Liver (tissue), 3 donors: ENCODE results near the gene SUSD4.

Experiments used
- EGR1 ChIP-seq, 2 donors: IDR thresholded peaks; 2 replicates each; pipeline ENCODE4 v1.6.1; 2016 to 2018; ENCODE audit warnings: antibody characterized with exemption in 2 of 2, low read depth in 2 of 2
- GABPA ChIP-seq, 2 donors: IDR thresholded peaks in 1 of 2; conservative IDR thresholded peaks in 1 of 2; 2 replicates each; pipeline ENCODE4 v1.6.1; 2016; ENCODE audit warnings: antibody characterized with exemption in 2 of 2, mild to moderate bottlenecking in 1 of 2, moderate library complexity in 1 of 2
- HNF4A ChIP-seq, 2 donors: conservative IDR thresholded peaks; 2 replicates each; pipeline ENCODE4 v1.6.1; 2016; ENCODE audit warnings: antibody characterized with exemption in 2 of 2, mild to moderate bottlenecking in 2 of 2
- JUND ChIP-seq, 2 donors: IDR thresholded peaks; 2 replicates each; pipeline ENCODE4 v1.6.1; 2016; ENCODE audit warnings: antibody characterized with exemption in 2 of 2
- NR2F2 ChIP-seq: IDR thresholded peaks from 2 replicates; pipeline ENCODE4 v1.6.1; 2016; ENCODE audit warnings: antibody characterized with exemption
- RAD21 ChIP-seq, 2 donors: IDR thresholded peaks; 2 replicates each; pipeline ENCODE4 v1.6.1; 2016; ENCODE audit warnings: antibody characterized with exemption in 2 of 2, mild to moderate bottlenecking in 2 of 2
- TAF1 ChIP-seq: conservative IDR thresholded peaks from 2 replicates; pipeline ENCODE4 v1.6.1; 2016; ENCODE audit warnings: antibody characterized with exemption, mild to moderate bottlenecking
- ZBTB33 ChIP-seq: IDR thresholded peaks from 2 replicates; pipeline ENCODE4 v1.6.1; 2016; ENCODE audit warnings: antibody characterized with exemption
- TF ChIP-seq, protein P1 (sequence below): IDR thresholded peaks from 2 replicates; pipeline ENCODE4 v1.6.1; 2016; ENCODE audit warnings: antibody characterized with exemption
- TF ChIP-seq, protein P2 (sequence below): fragments of 150-350 bp; IDR thresholded peaks from 2 replicates; pipeline ENCODE4 v1.5.1; 2017; ENCODE audit warnings: improper control_type of control experiment, low read depth, low read length; ENCODE audit not compliant: missing input control
- donor health status: healthy.
- donor health status: healthy.

- no peak for TF ChIP-seq JUND (IDR thresholded peaks at IDR 0.05)
- TF ChIP-seq, protein P1, sequence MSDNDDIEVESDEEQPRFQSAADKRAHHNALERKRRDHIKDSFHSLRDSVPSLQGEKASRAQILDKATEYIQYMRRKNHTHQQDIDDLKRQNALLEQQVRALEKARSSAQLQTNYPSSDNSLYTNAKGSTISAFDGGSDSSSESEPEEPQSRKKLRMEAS: no peak
- no peak for TF ChIP-seq GABPA (IDR thresholded peaks at IDR 0.05 in 1 of 2, conservative IDR thresholded peaks at IDR 0.05 in 1 of 2)
- TF ChIP-seq HNF4A (conservative IDR thresholded peaks at IDR 0.05): no peak
- TF ChIP-seq, protein P2, sequence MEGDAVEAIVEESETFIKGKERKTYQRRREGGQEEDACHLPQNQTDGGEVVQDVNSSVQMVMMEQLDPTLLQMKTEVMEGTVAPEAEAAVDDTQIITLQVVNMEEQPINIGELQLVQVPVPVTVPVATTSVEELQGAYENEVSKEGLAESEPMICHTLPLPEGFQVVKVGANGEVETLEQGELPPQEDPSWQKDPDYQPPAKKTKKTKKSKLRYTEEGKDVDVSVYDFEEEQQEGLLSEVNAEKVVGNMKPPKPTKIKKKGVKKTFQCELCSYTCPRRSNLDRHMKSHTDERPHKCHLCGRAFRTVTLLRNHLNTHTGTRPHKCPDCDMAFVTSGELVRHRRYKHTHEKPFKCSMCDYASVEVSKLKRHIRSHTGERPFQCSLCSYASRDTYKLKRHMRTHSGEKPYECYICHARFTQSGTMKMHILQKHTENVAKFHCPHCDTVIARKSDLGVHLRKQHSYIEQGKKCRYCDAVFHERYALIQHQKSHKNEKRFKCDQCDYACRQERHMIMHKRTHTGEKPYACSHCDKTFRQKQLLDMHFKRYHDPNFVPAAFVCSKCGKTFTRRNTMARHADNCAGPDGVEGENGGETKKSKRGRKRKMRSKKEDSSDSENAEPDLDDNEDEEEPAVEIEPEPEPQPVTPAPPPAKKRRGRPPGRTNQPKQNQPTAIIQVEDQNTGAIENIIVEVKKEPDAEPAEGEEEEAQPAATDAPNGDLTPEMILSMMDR: no peak
- TF ChIP-seq TAF1: no peak
- TF ChIP-seq ZBTB33: no peak
- no peak for TF ChIP-seq NR2F2
- TF ChIP-seq RAD21 (IDR thresholded peaks at IDR 0.05): no peak
- TF ChIP-seq EGR1 (IDR thresholded peaks at IDR 0.05; ENCODE audit: low read depth in 2 of 2): no peak
Measured at GRCh38 chr1:223219318-223219635, 144.7 kb downstream of the SUSD4 start.
